Neural progenitor cell (in vitro differentiated cells): ENCODE measurements around the gene PCNX1.

Experiments used
- EZH2 ChIP-seq: fragments of 200-600 bp; sonication (generic); IDR thresholded peaks from 2 replicates; pipeline ENCODE4 v1.6.1; 2017; ENCODE audit warnings: antibody characterized with exemption, mild to moderate bottlenecking, moderate library complexity
- EZH2phosphoT487 ChIP-seq: fragments of 200-600 bp; sonication (generic); IDR thresholded peaks from 2 replicates; pipeline ENCODE4 v1.6.1; 2017; ENCODE audit warnings: antibody characterized with exemption
- TF ChIP-seq, protein P1 (sequence below): fragments of 200-600 bp; sonication (generic); IDR thresholded peaks from 2 replicates; pipeline ENCODE4 v1.5.1; 2017; ENCODE audit warnings: antibody characterized with exemption, mild to moderate bottlenecking

DNA sequence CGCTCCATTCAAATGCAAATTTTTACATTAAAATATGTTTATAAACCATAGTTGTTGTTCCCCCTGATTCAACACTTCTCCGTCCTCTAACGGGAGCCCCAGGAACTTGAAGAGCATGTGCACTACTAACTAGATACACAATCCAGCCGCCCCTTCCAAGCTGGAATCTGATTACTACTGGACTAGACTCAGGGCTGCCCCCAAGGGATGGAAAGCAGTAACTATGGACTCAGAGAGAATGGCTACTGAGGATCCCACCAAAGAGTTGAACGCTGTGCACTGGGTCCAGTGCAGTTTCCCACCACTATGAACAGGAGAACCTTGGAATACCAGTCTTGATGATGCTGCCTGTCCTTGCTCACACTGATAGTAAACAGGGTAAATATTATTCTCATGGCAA lies 48.6 kb upstream of the PCNX1 start:
- TF ChIP-seq, protein P1, sequence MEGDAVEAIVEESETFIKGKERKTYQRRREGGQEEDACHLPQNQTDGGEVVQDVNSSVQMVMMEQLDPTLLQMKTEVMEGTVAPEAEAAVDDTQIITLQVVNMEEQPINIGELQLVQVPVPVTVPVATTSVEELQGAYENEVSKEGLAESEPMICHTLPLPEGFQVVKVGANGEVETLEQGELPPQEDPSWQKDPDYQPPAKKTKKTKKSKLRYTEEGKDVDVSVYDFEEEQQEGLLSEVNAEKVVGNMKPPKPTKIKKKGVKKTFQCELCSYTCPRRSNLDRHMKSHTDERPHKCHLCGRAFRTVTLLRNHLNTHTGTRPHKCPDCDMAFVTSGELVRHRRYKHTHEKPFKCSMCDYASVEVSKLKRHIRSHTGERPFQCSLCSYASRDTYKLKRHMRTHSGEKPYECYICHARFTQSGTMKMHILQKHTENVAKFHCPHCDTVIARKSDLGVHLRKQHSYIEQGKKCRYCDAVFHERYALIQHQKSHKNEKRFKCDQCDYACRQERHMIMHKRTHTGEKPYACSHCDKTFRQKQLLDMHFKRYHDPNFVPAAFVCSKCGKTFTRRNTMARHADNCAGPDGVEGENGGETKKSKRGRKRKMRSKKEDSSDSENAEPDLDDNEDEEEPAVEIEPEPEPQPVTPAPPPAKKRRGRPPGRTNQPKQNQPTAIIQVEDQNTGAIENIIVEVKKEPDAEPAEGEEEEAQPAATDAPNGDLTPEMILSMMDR, result peak; percentile 17
- TF ChIP-seq EZH2 (no peak), EZH2phosphoT487 (no peak)
